HepG2 (cell line): ENCODE results near the gene NLE1. TPM values are rescaled to one million over a fixed set of nuclear protein-coding genes. Genes with fewer than 3 reads are reported as not detected.

Experiments used
- ARID4A ChIP-seq: sonication (generic); formaldehyde crosslinking; IDR thresholded peaks from 2 replicates; pipeline ENCODE4 v1.5.0; 2020; ENCODE audit warnings: mild to moderate bottlenecking, missing genetic modification reagents, borderline replicate concordance
- ATF5 ChIP-seq: sonication (generic); formaldehyde crosslinking; IDR thresholded peaks from 2 replicates; pipeline ENCODE4 v1.4.0; 2020; ENCODE audit warnings: mild to moderate bottlenecking, low read depth, missing genetic modification reagents
- ATF7 ChIP-seq, 2 experiments: fragments of 450-650 bp in 1 of 2; sonication (generic) in 1 of 2; formaldehyde crosslinking in 1 of 2; IDR thresholded peaks; 2 replicates each; pipeline versions ENCODE4 v1.4.0 to v1.6.1; 2016 to 2020; ENCODE audit warnings: antibody characterized with exemption in 1 of 2, mild to moderate bottlenecking in 1 of 2, missing genetic modification reagents in 1 of 2
- BCL6 ChIP-seq: IDR thresholded peaks from 2 replicates; pipeline ENCODE4 v1.6.1; 2016; ENCODE audit warnings: missing genetic modification reagents, missing compliant biosample characterization
- BRCA1 ChIP-seq: sonication (generic); formaldehyde crosslinking; IDR thresholded peaks from 2 replicates; pipeline ENCODE4 v1.4.0; 2020; ENCODE audit warnings: missing genetic modification reagents
- HDAC2 ChIP-seq: sonication (generic); formaldehyde crosslinking; IDR thresholded peaks from 2 replicates; pipeline ENCODE4 v1.4.0; 2020; ENCODE audit warnings: missing genetic modification reagents
- HOXA3 ChIP-seq: sonication (generic); formaldehyde crosslinking; IDR thresholded peaks from 2 replicates; pipeline ENCODE4 v1.5.0; 2020; ENCODE audit warnings: missing genetic modification reagents
- IKZF5 ChIP-seq: IDR thresholded peaks from 2 replicates; pipeline ENCODE4 v1.6.1; 2018; ENCODE audit warnings: missing genetic modification reagents, mild to moderate bottlenecking, missing compliant biosample characterization
- KAT8 ChIP-seq: IDR thresholded peaks from 2 replicates; pipeline ENCODE4 v1.6.1; 2016; ENCODE audit warnings: missing genetic modification reagents, missing compliant biosample characterization
- MXD4 ChIP-seq: IDR thresholded peaks from 2 replicates; pipeline ENCODE4 v1.6.1; 2016; ENCODE audit warnings: mild to moderate bottlenecking, missing biosample characterization, missing genetic modification reagents
- NR2F6 ChIP-seq, 2 experiments: IDR thresholded peaks; 2 replicates each; pipeline ENCODE4 v1.6.1; 2016; ENCODE audit warnings: antibody characterized with exemption in 1 of 2, mild to moderate bottlenecking in 1 of 2
- POLR2A ChIP-seq, 2 experiments: IDR thresholded peaks; 2 replicates each; pipeline ENCODE4 v1.6.1; 2011; ENCODE audit warnings: low read depth in 2 of 2, low read length in 2 of 2, mild to moderate bottlenecking in 1 of 2, moderate library complexity in 1 of 2; ENCODE audit not compliant: insufficient read depth in 1 of 2
- RBFOX2 ChIP-seq: fragments of 200-400 bp; formaldehyde crosslinking; IDR thresholded peaks from 2 replicates; pipeline ENCODE4 v1.6.1; 2017; ENCODE audit warnings: low read depth, mild to moderate bottlenecking, low read length
- SKI ChIP-seq: fragments of 450-650 bp; IDR thresholded peaks from one replicate; pipeline ENCODE4 v1.6.1; 2018; ENCODE audit warnings: mild to moderate bottlenecking; ENCODE audit not compliant: partially characterized antibody
- SOX6 ChIP-seq, 2 experiments: fragments of 450-650 bp in 1 of 2; sonication (generic) in 1 of 2; formaldehyde crosslinking in 1 of 2; IDR thresholded peaks; 2 replicates each; pipeline versions ENCODE4 v1.4.0 to v1.6.1; 2017 to 2020; ENCODE audit warnings: antibody characterized with exemption in 1 of 2, mild to moderate bottlenecking in 1 of 2, missing genetic modification reagents in 1 of 2
- TCF7 ChIP-seq: sonication (generic); IDR thresholded peaks from 2 replicates; pipeline ENCODE4 v1.6.1; 2016; ENCODE audit warnings: antibody characterized with exemption, low read depth
- ZFX ChIP-seq: sonication (generic); formaldehyde crosslinking; IDR thresholded peaks from 2 replicates; pipeline ENCODE4 v1.4.0; 2020; ENCODE audit warnings: mild to moderate bottlenecking, low read depth, missing genetic modification reagents, moderate library complexity
- ZGPAT ChIP-seq: IDR thresholded peaks from 2 replicates; pipeline ENCODE4 v1.6.1; 2016; ENCODE audit warnings: mild to moderate bottlenecking
- ZNF136 ChIP-seq: sonication (generic); formaldehyde crosslinking; IDR thresholded peaks from 2 replicates; pipeline ENCODE4 v1.8.1; 2022; ENCODE audit warnings: low read depth, mild to moderate bottlenecking, moderate library complexity, missing genetic modification reagents
- ZNF501 ChIP-seq: sonication (generic); formaldehyde crosslinking; IDR thresholded peaks from 2 replicates; pipeline ENCODE4 v1.5.1; 2020; ENCODE audit warnings: mild to moderate bottlenecking, moderate library complexity, missing genetic modification reagents
- ZNF580 ChIP-seq: IDR thresholded peaks from 2 replicates; pipeline ENCODE4 v1.6.1; 2016; ENCODE audit warnings: low read depth, borderline replicate concordance
- ZNF792 ChIP-seq: IDR thresholded peaks from 2 replicates; pipeline ENCODE4 v1.6.1; 2016
- polyA plus RNA-seq, 8 experiments: library from polyadenylated mRNA; depleted of rRNA in 3 of 8; stranded (reverse) in 7 of 8; unstranded in 1 of 8; fragments of >200 nt; fragmentation: Illumina TruSeq in 4 of 8; extraction: Trizol in 4 of 8; gene quantifications; 2 replicates each; pipeline versions ENCODE4 v1.2.1 to v1.2.3, GENCODE V29; 2011 to 2016; ENCODE audit warnings: low read depth in 4 of 8, missing spikeins in 1 of 8, mixed read lengths in 1 of 8; ENCODE audit not compliant: insufficient read depth in 1 of 8
- total RNA-seq, 5 experiments: library from RNA; depleted of rRNA; stranded (reverse); fragments of >200 nt; fragmentation: Illumina TruSeq; extraction: Trizol; gene quantifications; 2 replicates each; pipeline ENCODE4 v1.2.3, GENCODE V29; 2016; ENCODE audit warnings: low read depth in 1 of 5

NLE1 gene
- total and polyA plus RNA-seq, 2 of the 13 experiments (the other 11 are each of a cell fraction or from before 2014, with no cell fraction given) = 20.3 to 34.5 TPM

- peak; percentile 28; the same call in 1 of the 2 replicates for TF ChIP-seq ARID4A
- TF ChIP-seq KAT8 (CRISPR knock-in tag) = no peak
- TF ChIP-seq ATF7 (IDR thresholded peaks at IDR 0.05) = no peak
- TF ChIP-seq ATF7 (CRISPR knock-in tag; IDR thresholded peaks at IDR 0.05) = no peak
- TF ChIP-seq POLR2A (IDR thresholded peaks at IDR 0.05; ENCODE audit: insufficient read depth in 1 of 2, low read depth in 2 of 2, low read length in 2 of 2) = no peak
- peak; percentile 48; the same call in 1 of the 2 replicates for TF ChIP-seq IKZF5
- 0 out of 2 replicates have a peak, but pooled peaks have one; percentile 29 for TF ChIP-seq ZNF580 (CRISPR knock-in tag)
- peak; percentile 72 for TF ChIP-seq ZGPAT (CRISPR knock-in tag)
- no peak for TF ChIP-seq SOX6 (IDR thresholded peaks at IDR 0.05)
- TF ChIP-seq SOX6 (CRISPR knock-in tag; IDR thresholded peaks at IDR 0.05) = peak; percentile 46; the same call in 1 of the 2 replicates
- peak; percentile 89 for TF ChIP-seq NR2F6 (IDR thresholded peaks at IDR 0.05)
- peak; percentile 96 for TF ChIP-seq NR2F6 (CRISPR knock-in tag; IDR thresholded peaks at IDR 0.05)
- TF ChIP-seq BCL6 (CRISPR knock-in tag) = peak; percentile 84
- TF ChIP-seq BRCA1 (CRISPR knock-in tag) = no peak
- TF ChIP-seq ZNF792 (CRISPR knock-in tag) = no peak
- TF ChIP-seq HDAC2 = peak; percentile 88
- peak; percentile 25; the same call in 1 of the 2 replicates for TF ChIP-seq RBFOX2
- peak; percentile 29 for TF ChIP-seq ZFX (CRISPR knock-in tag)
- no peak for TF ChIP-seq MXD4 (CRISPR knock-in tag)
- TF ChIP-seq ZNF501 (CRISPR knock-in tag) = peak; percentile 45; the same call in 1 of the 2 replicates
- no peak for TF ChIP-seq ATF5
- TF ChIP-seq SKI = peak; percentile 74
- peak; percentile 22; the same call in 1 of the 2 replicates for TF ChIP-seq TCF7
- TF ChIP-seq ZNF136 (CRISPR knock-in tag) = no peak
- TF ChIP-seq HOXA3 (CRISPR knock-in tag) = peak; percentile 57; the same call in 1 of the 2 replicates
These were observed 55.1 kb downstream of the NLE1 start (continued) for GRCh38 chr17:35086931-35087573.
